GM18502 (cell line): ENCODE data around the gene XG.
A peak's percentile ranks its signal among the peaks of the same experiment; 100 is the strongest.
"Not testable (repeated sequence)": the region's sequence is repeated elsewhere in the genome, so short reads cannot be mapped to it uniquely, and the experiment has no call there.

Source experiments
- ATAC-seq: cut with Tn5 transposase; IDR thresholded peaks from one replicate; pipeline ENCODE4 v1.9.1; 2021; ENCODE audit warnings: mild to moderate bottlenecking; ENCODE audit not compliant: unreplicated experiment, poor library complexity

The XG gene

DNA sequence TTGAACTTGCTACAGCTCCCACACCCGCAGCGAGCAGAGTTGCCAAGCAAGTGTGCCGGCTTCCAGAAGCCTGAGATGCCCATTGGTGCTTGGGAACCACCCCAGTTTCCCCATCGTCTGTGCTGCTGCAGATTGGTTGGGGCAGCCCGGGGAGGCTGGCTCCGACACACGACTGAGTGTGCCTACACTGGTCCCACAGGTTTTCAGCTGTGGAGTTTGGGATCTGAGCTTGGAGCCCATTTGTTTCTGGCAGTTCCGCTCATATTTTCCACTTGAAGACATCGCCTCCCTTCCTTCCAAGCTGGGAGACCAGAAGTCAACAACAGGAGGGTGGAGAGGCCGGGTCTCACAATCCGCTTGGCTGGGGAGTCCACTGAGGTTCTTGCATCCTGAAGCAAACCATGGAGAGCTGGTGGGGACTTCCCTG, at the start of gene XG:
Gene XG (plus strand): TSS at position 167 of the 427 bp plus-strand sequence. CDS start 235 bp downstream, at position 402.
- not testable (repeated sequence) for ATAC-seq

DNA sequence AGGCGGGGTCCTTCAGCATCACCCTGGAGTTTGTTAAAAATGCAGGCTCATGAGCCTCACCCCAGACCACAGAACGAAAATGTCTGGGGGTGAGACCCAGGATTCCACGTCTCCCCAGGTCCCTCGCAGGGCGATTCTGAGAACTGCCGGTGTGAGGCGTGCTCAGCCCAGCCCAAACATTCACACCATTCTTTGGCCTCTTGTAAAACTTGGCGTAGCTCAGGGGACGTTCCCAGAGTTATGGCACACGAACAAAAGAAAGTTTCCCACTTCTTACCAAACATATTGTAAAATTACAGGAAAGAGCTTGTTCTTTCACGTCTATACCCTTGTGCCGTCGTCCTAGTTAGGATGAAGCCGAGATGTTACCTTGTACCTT, 47.9 kb upstream of the XG start:
- ATAC-seq: no peak

DNA sequence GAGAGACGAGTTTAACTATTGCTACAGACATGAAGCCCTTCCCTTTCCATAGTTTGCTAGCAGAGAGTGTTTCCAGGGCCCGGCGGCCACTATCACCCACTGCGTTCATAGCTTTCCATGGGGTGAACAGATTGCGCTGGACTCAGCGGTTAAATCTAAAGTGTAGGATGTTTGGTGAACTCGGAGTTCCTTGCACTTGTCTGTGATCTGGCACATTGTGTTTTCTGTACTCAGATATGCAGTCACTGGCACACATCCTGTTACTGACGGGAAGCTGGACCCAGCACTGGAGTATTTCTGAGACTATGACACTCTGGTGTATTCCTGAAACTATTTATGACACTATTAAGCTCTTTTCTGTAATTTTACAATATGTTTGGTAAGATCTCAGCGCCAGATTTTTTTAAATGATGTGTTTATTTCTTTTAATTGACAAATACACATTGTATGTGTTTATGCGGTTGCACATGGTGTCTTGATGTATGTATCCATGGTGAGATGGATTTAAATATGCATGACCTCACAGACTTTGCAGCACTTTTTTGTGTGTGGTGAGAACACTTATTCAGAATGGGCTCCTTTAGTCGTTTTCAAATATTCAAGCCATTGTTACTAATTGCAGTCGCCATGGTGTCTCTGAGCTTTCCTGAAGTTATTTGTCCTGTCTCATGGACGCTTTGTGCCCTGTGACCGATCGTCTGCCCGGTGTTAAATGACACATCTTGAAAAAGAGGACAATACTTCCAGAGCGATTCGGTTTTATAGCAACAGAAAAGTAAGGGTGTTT, 46.6 kb upstream of the XG start:
- ATAC-seq: no peak

GRCh38 chrX:2707334-2707760, 44.5 kb upstream of the XG start:
- peak; percentile 96 for ATAC-seq

DNA sequence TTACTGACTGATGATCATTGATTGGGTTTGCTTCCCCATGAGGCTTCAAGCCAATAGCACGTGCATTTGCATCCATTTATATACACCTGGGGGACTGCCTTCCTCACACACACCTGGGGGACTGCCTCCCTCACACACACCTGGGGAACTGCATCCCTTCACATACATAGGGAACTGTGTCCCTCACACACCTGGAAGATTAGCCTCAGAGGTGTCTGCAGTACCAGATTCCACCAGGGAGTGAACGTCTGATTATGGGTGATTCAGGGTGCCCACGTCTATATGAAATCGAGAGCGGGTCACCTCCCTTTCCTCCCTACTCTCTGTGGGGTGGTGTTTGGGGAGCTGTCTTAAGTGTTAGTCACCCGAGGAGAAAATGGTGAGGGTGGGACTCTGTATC, 43.8 kb upstream of the XG start:
- ATAC-seq: no peak

- ATAC-seq: no peak
These were observed 43.1 kb upstream of the XG start for GRCh38 chrX:2708592-2709188.

DNA sequence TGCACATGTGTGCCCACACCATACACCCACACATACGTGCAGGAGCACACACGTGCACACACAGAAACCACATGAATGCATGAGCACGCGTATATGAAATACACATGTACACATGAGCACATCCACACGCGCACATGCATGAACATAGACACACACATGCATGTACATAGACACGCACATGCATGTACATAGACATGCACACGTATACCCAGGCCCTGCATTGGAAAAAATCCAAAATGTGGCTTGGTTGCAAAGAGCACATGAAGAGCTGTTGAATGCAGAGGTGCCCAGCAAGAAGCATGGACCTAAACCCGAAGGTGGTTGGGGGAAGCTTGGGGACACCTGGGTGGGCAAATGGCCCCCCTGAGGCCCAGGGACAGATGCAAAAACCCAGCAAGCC, 42.3 kb upstream of the XG start:
- no peak for ATAC-seq

DNA sequence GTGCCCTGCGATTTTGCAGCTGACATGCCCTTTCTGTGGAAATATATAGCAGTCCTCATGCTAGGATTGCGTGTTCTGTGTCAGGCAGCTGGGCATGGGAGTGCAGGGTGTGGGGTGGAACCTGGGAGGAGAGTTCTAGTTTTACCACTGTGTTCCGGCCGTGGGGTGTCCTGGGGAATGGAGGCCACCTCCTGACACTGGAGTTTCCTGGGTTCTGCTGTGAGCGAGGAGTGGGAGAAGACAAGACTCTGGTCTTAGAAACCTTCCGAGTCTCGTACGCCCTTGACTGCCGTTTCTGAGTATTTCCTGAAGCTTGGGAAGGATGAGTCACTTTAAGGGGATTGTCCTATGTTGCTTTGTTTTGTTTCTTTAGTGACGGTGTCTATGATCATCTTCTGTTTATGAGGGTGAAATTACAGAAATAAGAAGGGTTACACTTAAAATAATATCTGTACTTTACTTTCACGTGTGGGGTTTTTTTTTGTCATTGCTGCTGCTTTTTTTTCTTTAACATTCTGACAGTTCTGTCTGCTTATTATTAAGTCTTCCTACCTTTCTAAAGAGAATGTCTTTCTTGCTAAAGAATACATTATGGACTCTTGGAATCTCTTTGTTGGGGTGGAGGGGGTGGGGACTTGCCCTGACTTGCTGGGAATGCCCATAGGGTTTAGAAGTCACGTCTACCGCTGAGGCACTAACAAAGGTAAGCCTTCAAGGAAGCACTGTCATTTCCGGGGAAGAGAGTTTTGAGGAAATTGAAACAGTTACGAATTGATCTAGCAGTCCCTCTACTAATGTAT, 41.6 kb upstream of the XG start:
- ATAC-seq: no peak

- ATAC-seq: no peak
These were observed 40.4 kb upstream of the XG start for GRCh38 chrX:2711441-2711840.

DNA sequence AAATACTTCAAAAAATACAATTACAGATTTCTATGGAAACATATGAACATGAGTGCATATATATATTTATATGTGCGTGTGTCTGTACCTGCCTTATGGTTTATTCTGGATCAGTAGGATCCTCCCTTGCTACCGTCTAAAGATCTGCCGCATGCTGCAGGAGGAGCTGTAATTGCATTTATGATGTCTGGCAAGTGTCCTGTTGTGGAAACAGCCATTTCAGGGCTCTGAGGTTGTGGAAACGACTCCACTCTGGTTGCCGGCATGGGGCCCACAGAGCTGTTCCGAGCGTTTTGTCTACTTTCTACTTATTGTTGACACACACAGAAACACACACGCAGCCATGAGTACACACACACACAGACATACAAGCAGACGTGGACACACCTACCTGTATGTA, 39.4 kb upstream of the XG start:
- ATAC-seq: no peak

DNA sequence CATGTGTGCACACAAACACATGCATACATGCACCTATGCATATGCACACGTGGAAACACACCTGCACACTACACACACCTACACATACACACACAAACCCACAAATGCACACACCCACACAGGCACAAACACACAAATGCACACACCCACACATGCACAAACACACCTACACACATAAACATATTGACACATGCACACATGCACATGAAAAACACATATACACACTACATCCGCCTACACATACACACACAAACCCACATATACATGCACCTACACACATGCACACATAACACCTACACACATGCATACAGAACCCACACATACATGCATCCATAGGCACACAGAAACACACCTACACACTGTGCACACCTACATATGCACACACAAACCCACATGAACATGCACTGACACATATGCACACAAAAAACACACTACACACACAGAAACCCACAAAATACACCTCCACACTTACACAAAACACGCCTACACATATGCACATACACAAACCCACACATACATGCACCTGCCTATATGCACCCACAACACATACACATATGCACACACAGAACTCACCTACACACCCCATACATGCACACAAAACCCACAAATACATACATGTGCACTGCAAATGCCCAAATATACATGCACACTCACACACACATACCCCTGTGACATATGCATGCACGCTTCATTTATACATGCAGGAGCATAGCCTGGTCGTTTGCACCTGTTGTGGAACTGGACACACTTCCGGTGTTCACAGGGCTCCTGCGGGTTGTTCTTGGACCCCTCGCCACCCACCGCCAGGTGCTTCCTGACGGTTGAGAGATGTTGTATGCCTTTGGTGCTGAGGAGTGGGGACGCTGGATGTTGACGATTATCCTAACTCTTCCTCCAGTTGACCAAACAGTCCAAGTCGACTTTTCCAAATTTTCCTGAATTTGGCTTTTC, 38.7 kb upstream of the XG start:
- ATAC-seq: no peak

GRCh38 chrX:2714551-2714950, 37.3 kb upstream of the XG start:
- no peak for ATAC-seq

- no peak for ATAC-seq
These were observed 36.7 kb upstream of the XG start for GRCh38 chrX:2715066-2715600.

GRCh38 chrX:2717312-2717711, 34.5 kb upstream of the XG start:
- ATAC-seq: no peak

GRCh38 chrX:2718821-2719220, 33.0 kb upstream of the XG start:
- ATAC-seq: no peak

DNA sequence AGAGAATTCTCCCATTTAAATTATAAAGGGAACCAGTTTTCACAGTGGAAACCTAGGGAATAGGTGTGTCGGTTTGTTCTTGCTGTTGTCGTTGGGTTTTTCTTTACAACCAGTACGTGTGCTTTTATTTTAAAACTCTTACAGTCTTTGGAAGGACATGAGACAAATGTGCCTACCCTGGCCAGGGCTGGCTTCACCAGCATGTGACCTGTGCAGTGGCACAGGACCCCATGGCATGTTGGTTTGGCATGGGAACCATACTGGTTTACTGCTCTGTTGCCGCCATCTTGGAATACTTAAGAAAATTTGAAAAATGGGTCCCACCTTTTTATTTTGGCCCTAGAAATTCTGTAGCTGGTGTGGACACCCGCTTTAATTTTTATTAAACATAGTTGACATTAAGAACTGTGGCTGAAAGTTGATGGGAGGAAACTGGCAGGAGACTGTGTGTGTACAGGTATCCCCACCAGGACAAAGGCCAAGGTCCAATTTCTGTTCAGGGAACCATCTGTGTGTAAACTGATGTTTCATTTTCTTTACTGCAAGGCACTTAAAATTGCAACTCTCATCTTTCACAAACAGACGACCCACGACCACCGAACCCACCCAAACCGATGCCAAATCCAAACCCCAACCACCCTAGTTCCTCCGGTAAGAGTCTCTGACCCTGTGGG, 31.9 kb upstream of the XG start:
- ATAC-seq: no peak

DNA sequence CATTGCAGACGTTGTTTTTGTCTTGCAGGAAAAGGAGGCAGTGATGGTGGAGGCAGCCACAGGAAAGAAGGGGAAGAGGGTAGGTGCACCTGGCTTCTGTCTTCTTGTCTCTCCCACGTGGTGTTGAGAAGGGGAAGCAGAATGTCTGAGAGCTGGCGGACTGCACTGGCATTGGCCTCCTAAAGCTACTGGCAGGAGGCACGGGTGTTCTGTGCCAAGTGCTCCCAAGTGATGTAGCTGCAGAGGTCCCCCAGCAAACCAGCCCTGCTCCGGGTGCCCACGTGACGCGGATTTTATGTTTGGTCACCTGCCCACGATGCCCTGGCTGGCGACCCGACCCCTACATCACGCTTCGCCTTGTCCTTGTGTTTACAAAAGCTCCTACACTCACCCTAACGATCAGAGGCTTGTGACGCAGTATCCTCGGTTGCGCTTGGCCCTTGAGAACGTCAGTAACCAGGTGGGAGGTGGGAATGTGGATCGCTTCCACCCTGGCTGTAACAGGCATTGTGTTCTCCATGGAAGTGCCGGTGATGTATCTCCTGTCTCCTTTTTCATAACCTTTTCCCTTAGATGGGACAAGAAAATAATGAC, 28.5 kb upstream of the XG start:
- no peak for ATAC-seq

DNA sequence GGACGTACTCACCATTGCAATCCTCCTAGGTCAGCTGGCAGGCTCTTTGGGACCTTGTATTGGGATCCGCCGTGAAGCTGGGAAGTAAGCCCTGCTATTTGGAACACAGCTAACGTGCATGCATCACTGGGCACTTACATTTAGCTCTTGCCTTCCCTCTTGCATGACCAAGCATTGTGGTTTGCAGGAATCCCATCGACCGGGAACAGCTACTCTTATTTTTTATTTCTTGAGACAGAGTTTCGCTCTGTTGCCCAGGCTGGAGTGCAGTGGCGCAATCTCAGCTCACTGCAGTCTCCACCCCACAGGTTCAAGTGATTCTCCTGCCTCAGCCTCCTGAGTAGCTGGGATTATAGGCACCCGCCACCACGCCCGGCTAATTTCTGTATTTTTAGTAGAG, 24.6 kb upstream of the XG start:
- not testable (repeated sequence) for ATAC-seq

- no peak for ATAC-seq
These were observed 19.8 kb upstream of the XG start for GRCh38 chrX:2732076-2732475.
